ENCODE results near the gene ERAL1. TPM values are rescaled to one million over a fixed set of nuclear protein-coding genes. Genes with fewer than 3 reads are reported as not detected.

Gene ERAL1
- total and polyA plus RNA-seq, 2 of the 13 experiments (the other 11 are each of a cell fraction or from before 2014, with no cell fraction given) = 46.9 to 72.2 TPM

DNA sequence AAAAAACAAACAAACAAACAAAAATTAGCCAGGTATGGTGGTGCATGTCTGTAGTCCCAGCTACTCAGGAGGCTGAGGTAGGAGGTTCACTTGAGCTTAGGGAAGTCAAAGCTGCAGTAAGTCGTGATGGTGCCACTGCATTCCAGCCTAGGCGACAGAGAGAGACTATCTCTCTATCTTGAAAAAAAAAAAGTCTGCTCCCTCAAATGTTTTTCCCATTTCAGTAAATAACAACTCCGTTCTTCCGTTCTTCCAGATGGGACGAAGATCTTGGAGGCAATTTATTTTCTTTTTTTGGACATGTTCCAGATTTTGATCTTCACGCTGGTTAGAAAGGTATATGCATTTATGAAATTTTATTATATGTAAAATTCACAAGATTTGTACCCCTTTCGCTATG, 19.0 kb downstream of the ERAL1 start (continued):
- TF ChIP-seq, protein P1, sequence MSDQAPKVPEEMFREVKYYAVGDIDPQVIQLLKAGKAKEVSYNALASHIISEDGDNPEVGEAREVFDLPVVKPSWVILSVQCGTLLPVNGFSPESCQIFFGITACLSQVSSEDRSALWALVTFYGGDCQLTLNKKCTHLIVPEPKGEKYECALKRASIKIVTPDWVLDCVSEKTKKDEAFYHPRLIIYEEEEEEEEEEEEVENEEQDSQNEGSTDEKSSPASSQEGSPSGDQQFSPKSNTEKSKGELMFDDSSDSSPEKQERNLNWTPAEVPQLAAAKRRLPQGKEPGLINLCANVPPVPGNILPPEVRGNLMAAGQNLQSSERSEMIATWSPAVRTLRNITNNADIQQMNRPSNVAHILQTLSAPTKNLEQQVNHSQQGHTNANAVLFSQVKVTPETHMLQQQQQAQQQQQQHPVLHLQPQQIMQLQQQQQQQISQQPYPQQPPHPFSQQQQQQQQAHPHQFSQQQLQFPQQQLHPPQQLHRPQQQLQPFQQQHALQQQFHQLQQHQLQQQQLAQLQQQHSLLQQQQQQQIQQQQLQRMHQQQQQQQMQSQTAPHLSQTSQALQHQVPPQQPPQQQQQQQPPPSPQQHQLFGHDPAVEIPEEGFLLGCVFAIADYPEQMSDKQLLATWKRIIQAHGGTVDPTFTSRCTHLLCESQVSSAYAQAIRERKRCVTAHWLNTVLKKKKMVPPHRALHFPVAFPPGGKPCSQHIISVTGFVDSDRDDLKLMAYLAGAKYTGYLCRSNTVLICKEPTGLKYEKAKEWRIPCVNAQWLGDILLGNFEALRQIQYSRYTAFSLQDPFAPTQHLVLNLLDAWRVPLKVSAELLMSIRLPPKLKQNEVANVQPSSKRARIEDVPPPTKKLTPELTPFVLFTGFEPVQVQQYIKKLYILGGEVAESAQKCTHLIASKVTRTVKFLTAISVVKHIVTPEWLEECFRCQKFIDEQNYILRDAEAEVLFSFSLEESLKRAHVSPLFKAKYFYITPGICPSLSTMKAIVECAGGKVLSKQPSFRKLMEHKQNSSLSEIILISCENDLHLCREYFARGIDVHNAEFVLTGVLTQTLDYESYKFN (CRISPR knock-in tag; conservative IDR thresholded peaks at IDR 0.05) = no peak

DNA sequence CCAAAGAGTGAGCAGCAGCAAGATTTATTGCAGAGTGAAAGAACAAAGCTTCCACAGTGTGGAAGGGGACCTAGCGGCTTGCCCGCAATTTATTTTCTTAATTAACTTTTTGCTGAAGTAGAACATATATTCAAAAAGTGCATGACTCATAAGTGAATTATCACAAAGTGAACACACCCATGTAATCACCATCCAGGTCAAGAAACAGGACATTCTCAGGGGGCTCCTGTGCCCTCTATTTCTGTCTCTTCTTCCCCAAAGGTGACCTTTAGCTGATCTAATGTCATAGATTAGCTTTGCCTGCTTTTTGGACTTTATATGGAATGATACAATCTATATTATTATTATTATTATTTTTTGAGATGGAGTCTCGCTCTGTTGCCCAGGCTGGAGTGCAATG, 19.9 kb downstream of the ERAL1 start:
- no peak for FAIRE-seq
- CTCF ChIA-PET (ENCODE audit: low intra/inter-chr PET ratio, low total read pairs) = no interaction called here

More for the DNA sequence above, 19.9 kb downstream of the ERAL1 start:
- Histone ChIP-seq H3K4me1 (ENCODE audit: insufficient read depth, low read length) (peaks cover 11% of the 10 kb centered on the region), H4K20me1 (ENCODE audit: insufficient read depth, low read length) (no peaks in the 10 kb centered on the region), H3K9ac (ENCODE audit: insufficient read depth, low read depth, low read length) (no peak overlapping the region), H3K27me3 (ENCODE audit: control insufficient read depth in 1 of 2, insufficient read depth in 2 of 2, low read length in 2 of 2) (peaks cover 0 to 1% of the 10 kb centered on the region in 2 experiments; a peak in 1 of 5 replicates), H3K4me2 (ENCODE audit: low read depth, low read length) (no peak overlapping the region), H3K36me3 (replicated peaks in 1 of 2; ENCODE audit: control insufficient read depth in 1 of 2, insufficient read depth in 2 of 2, low read length in 2 of 2) (peaks cover 3 to 5% of the 10 kb centered on the region in 2 experiments; a peak in 3 of 5 replicates), H3K79me2 (ENCODE audit: insufficient read depth, low read length) (no peaks in the 10 kb centered on the region), H3K27ac (ENCODE audit: extremely low read length, insufficient read depth, low read length) (no peak overlapping the region), H2AFZ (ENCODE audit: low read length) (no peak overlapping the region), H3K4me3 (replicated peaks in 1 of 3; ENCODE audit: insufficient read depth in 1 of 3, low read depth in 2 of 3, low read length in 3 of 3) (no peak overlapping the region), H3K9me3 (ENCODE audit: low read length) (no peaks in the 10 kb centered on the region)
- POLR2A ChIA-PET = no interaction called here
- 79% methylated on average over 3 of the region's 3 CpGs for WGBS (ENCODE audit: low lambda C conversion rate)
- DNase-seq (ENCODE audit: low spot score) (no peak), ATAC-seq (no peak)
- no TSS peak for BruUV-seq (replicated peaks)
- in situ Hi-C loops (cut with HindIII; ENCODE audit: extremely low pct_ligation_motif_present, low pct_unique_long_range_greater_than_20kb) (loop anchor here (25.0 kb wide), 1 partner anchor 237 kb away; the partner anchor contains the start of gene BLTP2), intact Hi-C loops (cut with micrococcal nuclease; ENCODE audit: unreplicated experiment) (no loop called here)
- no peak for TF ChIP-seq TAF1 (CRISPR knock-in tag; IDR thresholded peaks at IDR 0.05)
- no peak for TF ChIP-seq NR2F6 (IDR thresholded peaks at IDR 0.05)
- TF ChIP-seq NR2F6 (CRISPR knock-in tag; IDR thresholded peaks at IDR 0.05) = no peak
- no peak for TF ChIP-seq TBP (CRISPR knock-in tag; IDR thresholded peaks at IDR 0.05)
- TF ChIP-seq, protein P2, sequence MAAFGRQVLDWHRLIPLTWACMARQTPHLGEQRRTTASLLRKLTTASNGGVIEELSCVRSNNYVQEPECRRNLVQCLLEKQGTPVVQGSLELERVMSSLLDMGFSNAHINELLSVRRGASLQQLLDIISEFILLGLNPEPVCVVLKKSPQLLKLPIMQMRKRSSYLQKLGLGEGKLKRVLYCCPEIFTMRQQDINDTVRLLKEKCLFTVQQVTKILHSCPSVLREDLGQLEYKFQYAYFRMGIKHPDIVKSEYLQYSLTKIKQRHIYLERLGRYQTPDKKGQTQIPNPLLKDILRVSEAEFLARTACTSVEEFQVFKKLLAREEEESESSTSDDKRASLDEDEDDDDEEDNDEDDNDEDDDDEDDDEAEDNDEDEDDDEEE (CRISPR knock-in tag; IDR thresholded peaks at IDR 0.05) = no peak
- TF ChIP-seq, protein P3, sequence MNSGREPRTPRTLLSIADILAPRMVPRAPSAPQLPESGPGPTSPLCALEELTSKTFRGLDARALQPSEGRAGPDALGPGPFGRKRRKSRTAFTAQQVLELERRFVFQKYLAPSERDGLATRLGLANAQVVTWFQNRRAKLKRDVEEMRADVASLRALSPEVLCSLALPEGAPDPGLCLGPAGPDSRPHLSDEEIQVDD (CRISPR knock-in tag; IDR thresholded peaks at IDR 0.05; ENCODE audit: borderline replicate concordance) = no peak
- TF ChIP-seq, protein P4, sequence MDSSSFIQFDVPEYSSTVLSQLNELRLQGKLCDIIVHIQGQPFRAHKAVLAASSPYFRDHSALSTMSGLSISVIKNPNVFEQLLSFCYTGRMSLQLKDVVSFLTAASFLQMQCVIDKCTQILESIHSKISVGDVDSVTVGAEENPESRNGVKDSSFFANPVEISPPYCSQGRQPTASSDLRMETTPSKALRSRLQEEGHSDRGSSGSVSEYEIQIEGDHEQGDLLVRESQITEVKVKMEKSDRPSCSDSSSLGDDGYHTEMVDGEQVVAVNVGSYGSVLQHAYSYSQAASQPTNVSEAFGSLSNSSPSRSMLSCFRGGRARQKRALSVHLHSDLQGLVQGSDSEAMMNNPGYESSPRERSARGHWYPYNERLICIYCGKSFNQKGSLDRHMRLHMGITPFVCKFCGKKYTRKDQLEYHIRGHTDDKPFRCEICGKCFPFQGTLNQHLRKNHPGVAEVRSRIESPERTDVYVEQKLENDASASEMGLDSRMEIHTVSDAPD (CRISPR knock-in tag; IDR thresholded peaks at IDR 0.05) = no peak
- no peak for TF ChIP-seq TARDBP (CRISPR knock-in tag; IDR thresholded peaks at IDR 0.05)
- TF ChIP-seq RNF2 (conservative IDR thresholded peaks at IDR 0.05; ENCODE audit: low read depth) = no peak
- TF ChIP-seq TMF1 (CRISPR knock-in tag; IDR thresholded peaks at IDR 0.05; ENCODE audit: low read depth) = no peak
- no peak for TF ChIP-seq JARID2 (CRISPR knock-in tag; IDR thresholded peaks at IDR 0.05; ENCODE audit: insufficient replicate concordance)

Measured in HepG2 (cell line).